Activated T-cell treated with anti-CD3 and anti-CD28 coated beads for 48 hours (primary cell): ENCODE results near the gene GORASP2.

Experiments used
- DNase-seq: peaks from one replicate; pipeline ENCODE4 v3.0.0-alpha.2; 2020; ENCODE audit warnings: low read depth

Gene GORASP2

DNA sequence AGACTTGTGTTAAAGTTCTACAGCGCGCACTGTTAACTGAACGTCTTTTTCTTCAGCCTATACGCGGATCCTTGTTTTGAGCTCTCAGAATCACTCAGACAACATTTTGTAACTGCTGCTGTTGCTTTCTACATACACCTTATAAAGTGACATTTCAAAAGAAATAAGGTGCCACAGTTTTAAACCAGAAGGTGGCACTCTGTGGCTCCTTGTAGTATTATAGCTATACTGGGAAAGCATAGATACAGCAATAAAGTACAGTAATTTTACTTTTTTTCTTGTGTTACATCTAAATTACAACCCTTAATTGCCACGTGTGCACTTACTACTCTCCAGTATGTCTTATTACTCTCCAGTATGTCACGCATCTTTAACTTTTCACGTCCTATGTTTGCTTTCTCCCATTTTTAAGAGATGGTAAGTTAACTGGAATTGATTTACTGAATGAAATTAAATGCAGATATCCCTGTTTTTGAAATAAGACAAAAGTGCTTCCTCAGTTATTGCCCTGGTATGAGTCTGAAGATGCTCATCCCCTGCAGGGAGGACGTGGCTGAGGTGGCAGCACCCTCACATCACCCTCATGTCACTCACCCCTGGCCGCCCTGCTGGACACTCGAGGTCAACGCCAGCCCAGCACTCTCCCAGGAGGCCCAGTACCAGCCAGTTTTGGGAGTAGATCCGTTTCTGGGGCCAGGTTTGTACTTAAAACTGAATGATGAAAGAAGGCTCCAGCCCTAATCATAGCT, 37.8 kb downstream of the GORASP2 start:
- no peak for DNase-seq

DNA sequence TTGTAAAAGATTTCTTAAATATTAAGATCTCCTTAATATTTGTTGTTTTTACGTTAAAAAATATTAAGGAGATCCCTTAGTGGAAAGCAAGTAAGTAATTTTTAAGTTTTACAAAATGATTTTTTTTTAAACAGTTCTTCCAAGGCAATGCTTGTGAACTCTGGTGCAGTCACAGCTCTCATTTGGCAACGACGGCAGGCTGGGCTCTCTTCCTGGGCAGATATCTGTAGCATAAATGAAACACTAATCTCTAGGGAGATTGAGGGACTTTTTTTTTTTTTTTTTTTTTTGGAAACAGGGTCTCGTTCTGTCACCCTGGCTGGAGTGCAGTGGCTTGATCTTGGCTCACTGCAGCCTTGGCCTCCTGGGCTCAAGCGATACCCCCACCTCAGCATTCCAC, 38.5 kb downstream of the GORASP2 start:
- no peak for DNase-seq

DNA sequence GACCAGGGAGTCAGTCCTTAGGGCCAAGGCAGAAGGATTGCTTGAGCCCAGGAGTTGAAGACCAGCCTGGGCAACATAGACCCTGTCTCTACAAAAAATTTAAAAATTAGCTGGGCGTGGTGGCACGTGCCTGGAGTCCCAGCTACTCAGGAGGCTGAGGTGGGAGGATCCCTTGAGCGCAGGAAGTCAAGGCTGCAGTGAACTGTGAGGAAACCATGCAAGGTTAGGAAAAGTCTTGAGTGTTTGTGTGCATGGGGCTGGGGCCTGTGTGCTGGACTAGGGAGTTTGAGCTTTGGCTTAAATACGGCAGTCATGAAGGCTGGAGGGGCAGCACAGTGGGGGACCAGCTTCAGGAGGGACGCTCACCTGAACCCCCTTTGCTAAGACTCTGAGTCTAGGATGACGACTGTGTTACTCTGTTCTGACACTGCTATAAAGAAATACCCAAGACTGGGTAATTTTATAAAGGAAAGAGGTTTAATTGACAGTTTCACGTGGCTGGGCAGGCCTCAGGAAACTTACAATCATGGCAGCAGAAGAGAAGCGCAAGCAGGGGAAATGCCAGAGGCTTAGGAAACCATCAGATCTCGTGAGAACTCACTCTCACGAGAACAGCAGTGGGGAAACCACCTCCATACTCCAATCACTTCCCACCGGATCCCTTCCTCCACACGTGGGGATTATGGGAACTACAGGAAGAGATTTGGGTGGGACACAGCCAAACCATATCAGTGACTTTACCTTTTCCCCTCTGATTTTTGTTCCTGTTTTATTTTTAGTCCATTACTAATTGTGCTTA, 39.4 kb downstream of the GORASP2 start:
- no peak for DNase-seq

DNA sequence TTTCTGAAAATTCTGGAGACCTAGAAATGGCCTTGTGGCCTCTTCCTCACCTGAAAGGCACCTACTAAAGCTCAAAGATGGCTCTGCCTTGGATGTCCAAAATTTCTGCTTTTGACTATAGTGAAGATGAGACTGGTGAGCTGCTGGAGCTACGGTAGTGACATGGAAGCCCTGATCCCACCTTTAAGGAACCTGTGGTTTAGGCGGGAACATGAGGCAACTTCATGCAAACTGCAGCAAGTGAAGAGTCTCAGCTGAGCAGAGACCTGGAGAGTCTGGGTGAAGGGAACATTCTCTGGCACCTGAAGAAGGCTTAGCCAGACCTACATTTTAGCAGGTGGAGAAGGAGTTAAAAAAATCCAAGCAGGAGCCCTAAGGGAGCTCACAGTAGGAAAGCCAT, 40.0 kb downstream of the GORASP2 start:
- DNase-seq = no peak

DNA sequence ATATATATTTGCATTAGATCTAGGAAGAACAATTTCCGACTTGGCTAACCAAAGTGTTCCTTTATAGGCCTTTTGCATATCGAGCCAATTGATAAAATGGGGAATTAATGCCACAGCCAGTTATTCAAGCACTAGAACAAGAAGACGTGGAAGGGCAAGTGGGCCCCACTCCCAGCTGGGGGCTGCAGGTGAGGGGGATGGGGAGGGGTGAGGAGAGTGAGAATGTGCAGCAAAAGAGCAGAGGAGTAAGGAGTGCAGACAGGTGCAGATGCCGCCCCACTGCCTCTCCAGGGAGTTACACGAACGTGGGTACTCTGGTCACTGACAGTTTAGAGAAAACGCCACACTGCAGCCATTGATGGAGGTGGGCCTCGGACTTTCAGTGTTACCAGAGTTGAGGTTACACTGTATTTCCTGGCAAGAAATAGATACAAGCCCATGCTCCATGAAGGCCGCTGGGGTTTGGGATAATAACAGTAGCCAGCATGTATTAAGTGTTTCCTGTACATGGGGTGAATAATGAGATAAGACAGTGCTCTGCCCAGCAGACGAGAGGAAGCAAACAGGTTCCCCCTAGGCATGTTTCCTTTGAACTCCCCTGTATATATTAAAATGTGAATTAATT, 40.9 kb downstream of the GORASP2 start:
- DNase-seq = no peak

DNA sequence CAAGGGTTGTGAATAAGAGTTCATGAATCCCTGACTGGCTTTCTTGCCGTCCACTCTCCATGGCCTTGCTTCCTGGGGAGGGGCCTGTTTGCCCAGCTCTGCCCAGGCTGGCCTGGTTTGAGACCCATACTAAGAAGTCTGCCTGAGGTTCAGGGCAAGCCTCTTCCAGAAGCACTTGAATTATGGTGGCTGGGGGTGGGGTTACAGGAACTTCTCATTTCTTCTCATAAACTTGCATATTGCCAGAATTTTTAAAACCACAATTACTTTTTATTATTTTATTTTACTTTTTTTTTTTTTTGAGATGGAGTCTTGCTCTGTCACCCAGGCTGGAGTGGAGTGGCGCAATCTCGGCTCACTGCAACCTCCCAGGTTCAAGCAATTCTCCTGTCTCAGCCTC, 42.0 kb downstream of the GORASP2 start:
- DNase-seq = no peak

DNA sequence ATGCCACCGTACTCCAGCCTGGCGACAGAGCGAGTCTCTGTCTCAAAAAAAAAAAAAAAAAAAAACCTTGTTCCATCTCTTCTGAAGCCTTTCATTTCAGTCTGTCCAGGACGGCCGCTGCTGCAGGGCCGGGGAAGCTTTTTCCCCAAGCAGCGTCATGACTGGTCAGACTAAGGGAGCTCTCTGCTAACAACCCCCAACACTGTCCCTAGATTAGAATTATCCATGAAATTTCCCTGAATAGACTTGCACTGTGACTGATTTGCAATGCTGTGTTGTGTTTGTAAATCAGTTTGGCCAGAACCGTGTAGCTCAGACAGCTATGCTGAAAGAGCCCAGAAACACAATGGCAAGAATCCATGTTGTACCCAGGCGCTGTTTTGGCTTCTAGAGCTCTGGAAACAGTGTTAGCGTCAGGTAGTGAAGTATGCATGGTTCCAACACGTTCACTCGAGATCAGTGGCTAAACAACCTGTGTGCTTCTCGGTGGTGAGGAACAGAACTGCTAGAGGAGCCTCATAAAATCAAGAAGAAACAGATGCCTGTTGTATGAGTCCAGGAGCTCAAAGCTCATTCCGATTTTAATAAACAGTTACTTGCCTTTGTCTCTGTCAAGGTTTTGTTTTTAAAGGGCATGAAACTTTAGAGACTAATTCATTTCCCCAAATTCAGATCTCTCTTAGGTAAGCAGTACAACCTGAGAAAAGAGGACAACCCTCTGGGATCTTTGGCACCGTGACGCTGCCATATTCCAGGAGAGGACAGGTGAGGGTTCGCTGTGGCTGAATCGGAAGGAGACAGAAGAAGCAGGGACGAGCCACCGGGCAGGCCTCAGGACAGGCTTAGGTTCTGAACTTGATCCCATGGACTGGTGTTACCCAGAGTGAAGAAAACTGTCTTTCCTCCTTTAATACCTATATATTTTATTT, 43.5 kb downstream of the GORASP2 start:
- DNase-seq = no peak

DNA sequence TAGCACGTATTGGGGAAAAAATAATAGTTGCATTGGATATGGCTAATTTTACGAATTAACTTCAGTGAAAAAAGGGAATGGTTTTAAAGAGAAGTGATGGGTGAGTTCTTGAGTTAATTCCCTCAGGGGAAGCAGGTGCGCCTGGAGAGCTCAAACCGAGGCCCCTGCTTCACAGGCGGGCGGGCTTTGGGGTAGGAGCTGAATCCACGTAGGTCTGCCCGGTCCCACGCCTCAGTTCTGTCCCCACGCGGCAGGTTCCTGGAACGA, 44.1 kb downstream of the GORASP2 start:
- no peak for DNase-seq

DNA sequence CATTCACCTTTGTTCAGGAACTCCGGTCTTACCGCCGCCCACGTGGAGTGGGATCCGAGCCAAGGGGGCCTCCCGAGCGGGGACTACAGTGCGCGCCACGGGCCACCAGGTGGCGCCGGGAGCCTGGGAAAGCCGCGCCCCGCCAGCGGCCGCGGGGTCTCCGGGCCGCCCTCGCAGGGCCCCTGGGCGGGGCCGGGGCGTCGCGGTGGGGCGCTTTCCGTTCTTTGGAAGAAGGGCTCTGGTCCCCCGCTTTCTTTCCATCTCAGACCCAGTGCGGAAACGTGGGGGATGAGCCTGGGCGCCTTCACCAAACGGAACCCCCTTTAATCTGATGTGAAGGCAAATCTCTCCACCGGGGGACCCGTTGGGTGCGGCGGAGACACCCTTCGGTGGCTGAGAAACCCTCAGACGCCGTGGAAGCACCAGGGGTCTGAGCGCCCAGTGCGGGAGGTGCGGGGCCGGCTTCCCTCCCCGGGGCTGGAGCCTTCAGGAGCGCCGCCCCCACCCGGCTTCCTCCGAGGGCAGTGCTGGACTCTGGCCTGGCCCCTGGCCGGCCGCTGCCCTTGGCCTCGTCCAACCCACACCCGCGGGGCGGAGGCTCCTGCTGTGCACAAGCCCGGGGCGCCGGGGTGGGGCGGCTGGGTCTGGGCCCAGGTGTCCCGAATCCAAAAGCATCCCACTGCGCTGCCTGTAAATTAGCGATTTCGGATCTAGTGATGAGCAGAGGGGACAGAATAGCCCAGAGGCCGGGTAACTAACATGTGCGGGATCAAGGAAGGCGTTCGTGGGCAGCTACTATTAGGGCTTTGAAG, 44.6 kb downstream of the GORASP2 start:
- peak; percentile 86 for DNase-seq

DNA sequence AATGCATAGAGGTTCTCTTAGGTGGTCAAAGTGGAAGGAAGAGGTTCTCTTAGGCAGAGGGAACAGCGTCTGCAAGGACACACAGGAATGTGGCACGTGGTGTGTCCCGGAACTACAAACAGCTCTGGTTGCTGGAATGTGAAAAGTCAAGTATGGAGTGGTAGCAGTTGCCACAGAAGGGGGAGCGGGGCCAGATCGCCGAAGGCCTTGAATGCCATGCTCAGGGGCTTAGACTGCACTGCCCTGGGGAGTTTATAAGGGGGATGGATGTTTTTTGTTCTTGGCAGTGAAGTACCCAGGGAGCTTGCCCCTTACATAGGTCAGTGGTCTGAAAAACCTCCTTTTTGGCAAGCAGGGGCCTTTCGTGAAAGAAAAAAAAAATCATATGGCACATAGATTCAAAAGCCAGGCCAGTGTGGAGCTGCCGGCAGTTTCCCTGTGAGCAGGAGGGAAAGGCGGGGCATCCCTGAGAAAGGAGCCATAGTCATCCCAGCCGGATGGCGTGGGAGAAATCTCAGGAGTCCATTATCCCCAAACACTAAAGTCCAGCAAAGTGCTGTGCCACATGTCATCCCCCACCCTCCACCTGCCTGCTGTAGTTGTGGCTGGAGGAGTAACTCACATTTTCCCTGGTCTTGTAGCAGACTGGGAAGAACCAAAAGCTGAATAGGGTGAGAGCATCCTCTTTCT, 45.4 kb downstream of the GORASP2 start:
- no peak for DNase-seq

DNA sequence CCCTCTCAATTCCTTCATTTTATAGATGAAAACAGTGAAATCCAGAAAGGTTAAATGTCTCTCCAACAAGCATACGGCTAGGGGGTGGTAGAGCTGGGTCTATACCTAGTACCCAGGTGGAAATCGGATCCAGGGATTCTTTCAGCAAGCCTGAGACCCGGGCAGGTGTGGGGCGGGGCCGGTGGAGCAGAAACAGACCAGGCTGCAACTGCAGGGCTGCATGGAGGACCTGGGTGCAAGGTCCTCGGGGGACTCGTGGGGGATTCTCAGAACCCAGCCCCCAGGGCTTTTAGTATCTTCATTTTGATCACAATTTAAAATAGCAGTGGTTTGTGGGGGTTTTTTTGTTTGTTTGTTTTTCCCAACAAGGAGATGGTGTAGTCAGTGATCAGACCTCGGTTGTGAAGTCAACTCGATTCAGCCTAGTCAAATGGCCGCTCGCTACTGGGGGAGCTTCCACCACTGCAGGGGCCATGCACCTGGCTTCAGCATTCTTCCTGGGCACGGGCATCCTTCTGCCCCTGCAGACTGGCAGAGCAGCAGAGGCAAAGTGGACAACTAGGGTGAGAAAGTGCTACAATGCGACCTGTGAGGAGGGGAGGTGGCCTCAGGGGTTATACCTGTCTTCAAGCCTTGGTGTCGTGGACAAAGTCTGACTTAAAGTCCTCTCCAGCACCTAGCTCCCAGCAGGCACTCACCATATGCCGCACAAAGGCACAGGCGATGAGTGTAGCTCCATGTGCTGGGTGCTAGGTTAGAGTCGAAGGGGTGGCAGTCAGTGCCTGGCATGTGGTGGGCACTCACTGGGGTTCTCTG, 46.3 kb downstream of the GORASP2 start:
- no peak for DNase-seq

DNA sequence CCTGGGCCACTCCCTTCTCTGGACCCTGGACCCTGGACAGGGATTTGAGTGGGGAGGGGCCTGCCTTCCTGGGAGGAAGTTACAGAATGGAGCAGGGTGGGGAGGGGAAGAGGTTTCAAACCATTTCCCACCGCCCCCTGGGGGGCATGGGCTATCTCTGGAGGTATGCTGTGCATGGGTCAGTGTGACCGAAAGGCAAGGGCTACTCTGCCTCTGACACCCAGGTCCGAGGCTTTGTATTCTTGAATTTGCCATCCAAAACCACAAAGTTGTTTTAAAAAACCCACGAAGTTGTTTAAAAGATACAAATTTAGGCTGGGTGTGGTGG, 46.9 kb downstream of the GORASP2 start:
- no peak for DNase-seq

DNA sequence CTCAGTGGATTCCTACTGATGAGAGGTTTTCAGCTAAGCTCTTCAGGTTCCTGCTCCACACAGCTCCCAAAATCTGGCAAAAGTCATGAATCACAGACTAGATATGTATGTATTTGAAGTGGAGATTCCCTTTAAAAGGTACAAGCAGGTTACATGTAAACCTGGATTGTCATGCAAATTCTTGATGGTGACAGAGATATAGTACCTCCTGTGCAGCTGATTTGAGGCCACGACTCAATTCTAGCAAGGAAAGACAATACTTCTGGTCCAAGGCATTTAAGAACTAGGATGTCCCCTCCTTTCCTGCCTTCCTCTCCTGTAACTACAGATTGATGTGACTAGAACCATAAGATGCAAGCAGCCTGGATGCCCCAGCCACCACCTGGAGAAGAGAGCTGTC, 55.0 kb downstream of the GORASP2 start:
- no peak for DNase-seq

DNA sequence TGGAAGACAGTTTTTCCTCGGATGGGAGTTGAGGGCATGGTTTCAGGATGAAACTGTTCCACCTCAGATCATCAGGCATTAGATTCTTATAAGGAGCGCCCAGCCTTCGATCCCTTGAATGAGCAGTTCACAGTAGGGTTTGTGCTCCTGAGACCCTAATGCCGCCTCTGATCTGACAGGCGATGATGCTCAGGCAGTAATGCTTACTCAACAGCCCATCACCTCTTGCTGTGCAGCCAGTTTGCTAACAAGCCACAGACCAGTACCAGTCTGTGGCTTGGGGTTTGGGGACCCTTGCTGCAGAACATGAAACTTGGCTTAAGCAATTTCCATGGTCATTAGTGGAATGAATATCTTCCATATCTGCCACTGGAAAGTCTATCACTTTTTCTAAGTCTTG, 56.4 kb downstream of the GORASP2 start:
- DNase-seq = no peak

DNA sequence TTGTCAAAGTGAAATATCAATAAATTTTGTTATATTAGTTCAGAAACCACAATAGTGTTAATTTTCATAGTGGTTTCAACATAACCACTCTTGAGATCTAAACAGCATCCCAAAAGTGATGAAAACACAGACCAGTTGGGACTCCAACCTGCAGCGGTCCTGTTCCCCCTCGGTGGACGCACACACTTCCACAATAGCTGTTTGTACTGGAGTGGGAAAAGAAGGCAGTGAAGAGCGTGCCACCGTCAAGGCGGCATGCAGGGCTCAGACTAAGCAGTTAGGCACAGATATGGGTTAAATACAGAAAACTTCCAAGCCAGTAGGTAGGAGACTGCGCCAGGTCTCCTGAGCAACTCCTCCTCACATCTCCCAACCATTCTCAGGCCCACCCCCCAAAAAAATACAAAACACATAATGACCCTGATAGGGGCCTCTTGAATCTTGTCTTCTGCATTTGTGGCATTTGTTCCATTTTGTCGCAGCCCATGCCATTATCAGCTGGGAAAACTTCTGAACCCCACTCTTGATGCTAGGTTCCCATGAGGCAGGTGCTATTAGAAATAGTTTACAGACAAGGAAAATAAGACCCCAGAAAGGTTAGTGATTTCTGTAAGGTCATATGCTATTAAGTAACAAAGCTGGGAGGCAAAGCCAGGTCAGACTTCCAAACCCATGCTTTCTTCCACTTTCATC, 57.7 kb downstream of the GORASP2 start:
- no peak for DNase-seq

DNA sequence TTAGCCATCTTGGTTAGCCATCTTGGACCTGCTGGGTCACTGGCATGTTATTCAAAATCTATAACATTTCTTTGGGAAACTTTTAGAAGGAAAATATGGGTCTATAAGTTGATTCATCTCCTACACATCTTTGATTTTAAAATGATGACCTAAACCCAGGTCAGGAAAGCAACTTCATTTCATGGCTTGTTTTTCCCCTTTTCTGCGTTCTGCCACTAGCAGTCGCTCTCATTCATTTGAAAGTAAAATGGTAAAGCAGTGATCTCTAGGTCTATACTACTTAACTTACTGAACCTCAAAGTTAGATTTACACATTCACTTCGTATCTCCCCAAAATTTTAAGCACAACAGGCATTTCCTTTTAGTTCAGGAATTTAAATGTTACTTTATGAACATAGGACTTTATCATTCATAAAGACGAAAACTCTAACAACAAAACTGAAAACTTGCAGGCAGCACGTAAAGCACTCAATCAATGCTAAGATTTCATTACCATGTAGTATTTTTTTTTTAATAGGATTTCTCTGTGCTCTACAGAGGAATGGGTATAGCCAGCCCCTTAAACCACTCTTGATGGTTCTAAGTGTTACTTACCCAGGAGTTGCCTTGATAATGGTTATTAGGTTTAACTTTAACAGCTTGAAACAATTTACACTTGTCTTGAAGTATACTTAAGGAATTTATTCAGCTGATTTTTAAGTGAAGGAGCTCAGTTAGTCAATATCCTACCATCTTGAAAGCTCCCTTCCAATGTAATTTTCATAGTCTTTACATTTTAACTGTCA, 62.5 kb downstream of the GORASP2 start:
- DNase-seq = no peak

DNA sequence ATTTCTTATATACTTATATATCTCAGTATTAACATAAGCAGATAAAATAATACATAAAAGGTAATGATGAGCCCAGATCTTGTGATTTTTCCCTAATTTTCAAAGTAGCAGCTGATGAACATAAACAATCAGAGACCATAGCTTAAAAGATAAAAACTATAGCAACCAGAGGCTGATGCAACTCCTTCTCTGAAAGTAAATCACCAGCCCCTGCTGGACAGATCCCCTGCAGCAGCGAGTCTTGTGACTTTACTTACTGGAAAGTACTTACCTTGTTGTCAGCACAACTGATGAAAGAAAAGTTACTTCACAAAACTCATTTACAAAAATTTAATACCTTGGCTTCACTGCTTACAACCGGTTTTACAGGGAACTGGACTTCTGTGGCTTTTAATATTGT, 67.3 kb downstream of the GORASP2 start:
- DNase-seq = no peak

DNA sequence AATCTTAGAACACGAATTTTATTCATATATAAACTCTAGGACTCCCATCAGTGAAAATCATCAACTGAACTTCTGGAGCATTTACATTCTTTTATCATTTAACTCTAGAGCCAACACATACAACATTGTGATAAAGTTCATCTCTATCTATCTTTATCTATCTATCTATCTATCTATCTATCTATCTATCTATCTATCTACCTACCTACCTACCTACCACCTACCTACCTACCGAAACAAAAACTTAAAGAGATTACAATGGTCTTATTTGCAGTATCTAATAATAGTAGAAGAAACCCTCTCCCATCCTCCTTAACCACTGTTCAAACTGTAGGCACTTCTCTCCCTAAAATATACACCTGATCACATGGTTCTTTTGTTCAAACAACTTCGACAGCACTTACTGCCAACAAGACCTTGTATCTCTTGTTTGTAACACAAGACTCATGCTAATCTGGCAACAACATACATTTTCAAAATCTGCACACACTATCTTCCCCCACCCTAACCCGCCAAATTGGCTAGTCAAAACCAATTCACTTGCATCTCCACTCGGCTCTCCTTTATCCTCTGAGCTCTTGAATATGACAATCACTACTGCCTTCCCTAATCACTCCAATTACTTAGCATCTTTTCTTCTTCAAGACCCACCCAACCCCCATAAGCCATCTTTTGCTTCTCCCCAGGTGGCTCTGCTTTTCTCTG, 69.0 kb downstream of the GORASP2 start:
- no peak for DNase-seq
